ENCODE results near the gene CACNB3.

The CACNB3 gene

GRCh38 chr12:48817873-48818830 lies at the start of gene CACNB3:
TSS of gene CACNB3 (plus strand) at chr12:48818496. CDS start at chr12:48818930, 434 bp downstream.
- H3K27me3 Mint-ChIP-seq (ENCODE audit: low read depth, poor library complexity): peaks cover 23% of the 10 kb centered on the region
- peak within 1 kb of the TSS; percentile 68 for H3K27ac Mint-ChIP-seq
- no peaks in the 10 kb centered on the region for H3K9me3 Mint-ChIP-seq
- no peak for TF ChIP-seq CTCF (IDR thresholded peaks at IDR 0.05)
- H3K4me1 Mint-ChIP-seq: peaks cover 76% of the 10 kb centered on the region
- no peaks in the 10 kb centered on the region for H3K36me3 Mint-ChIP-seq (ENCODE audit: low read depth)
- peak within 1 kb of the TSS; percentile 89 for H3K4me3 Mint-ChIP-seq
- peak; percentile 86 for DNase-seq

- Mint-ChIP-seq H3K27ac (no peak overlapping the region), H3K4me1 (peaks cover 14% of the 10 kb centered on the region), H3K27me3 (ENCODE audit: low read depth, poor library complexity) (peaks cover 4% of the 10 kb centered on the region), H3K36me3 (ENCODE audit: low read depth) (peaks cover 56% of the 10 kb centered on the region), H3K4me3 (no peak overlapping the region), H3K9me3 (no peaks in the 10 kb centered on the region)
- DNase-seq: no peak
- no peak for TF ChIP-seq CTCF (IDR thresholded peaks at IDR 0.05)
Observed at GRCh38 chr12:48768736-48769135, 49.6 kb upstream of the CACNB3 start.

- Mint-ChIP-seq H3K4me1 (peaks cover 9% of the 10 kb centered on the region), H3K27ac (peak overlapping the region; percentile 21)
Observed at GRCh38 chr12:48770756-48771155, 47.5 kb upstream of the CACNB3 start.

GRCh38 chr12:48771588-48772112 lies 46.6 kb upstream of the CACNB3 start:
- H3K27ac Mint-ChIP-seq: no peak overlapping the region

More at GRCh38 chr12:48770756-48771155, 47.5 kb upstream of the CACNB3 start:
- TF ChIP-seq CTCF (IDR thresholded peaks at IDR 0.05): no peak
- DNase-seq: no peak
- Mint-ChIP-seq H3K36me3 (ENCODE audit: low read depth) (peaks cover 53% of the 10 kb centered on the region), H3K4me3 (no peak overlapping the region), H3K9me3 (no peaks in the 10 kb centered on the region), H3K27me3 (ENCODE audit: low read depth, poor library complexity) (peaks cover 4% of the 10 kb centered on the region)

GRCh38 chr12:48773686-48774085 lies 44.6 kb upstream of the CACNB3 start:
- Mint-ChIP-seq H3K36me3 (ENCODE audit: low read depth) (peaks cover 57% of the 10 kb centered on the region), H3K9me3 (no peaks in the 10 kb centered on the region), H3K4me3 (no peak overlapping the region), H3K27me3 (ENCODE audit: low read depth, poor library complexity) (no peaks in the 10 kb centered on the region), H3K4me1 (no peaks in the 10 kb centered on the region), H3K27ac (no peak overlapping the region)
- no peak for DNase-seq
- no peak for TF ChIP-seq CTCF (IDR thresholded peaks at IDR 0.05)

More at GRCh38 chr12:48771588-48772112, 46.6 kb upstream of the CACNB3 start:
- Mint-ChIP-seq H3K27me3 (ENCODE audit: low read depth, poor library complexity) (no peaks in the 10 kb centered on the region), H3K36me3 (ENCODE audit: low read depth) (peaks cover 50% of the 10 kb centered on the region), H3K4me3 (no peak overlapping the region), H3K9me3 (no peaks in the 10 kb centered on the region), H3K4me1 (peaks cover under 1% of the 10 kb centered on the region)
- TF ChIP-seq CTCF (IDR thresholded peaks at IDR 0.05): no peak
- DNase-seq: no peak
